Cardiac muscle cell (in vitro differentiated cells and primary cell): ENCODE measurements around the gene PEF1. TPM values are rescaled to one million over a fixed set of nuclear protein-coding genes. Genes with fewer than 3 reads are reported as not detected.

ENCODE experiments used
- DNase-seq, 2 donors: peaks; one replicate each; pipeline versions ENCODE4 v3.0.0 to v3.0.0-alpha.2; 2010 to 2017; ENCODE audit warnings: low read depth in 1 of 2, low spot score in 1 of 2
- H3K27ac ChIP-seq: fragments of 200-600 bp; sonication (generic); 2 replicates; pipeline ENCODE4 v1.5.1; 2016
- H3K27me3 ChIP-seq: fragments of 200-600 bp; sonication (generic); 2 replicates; pipeline ENCODE4 v1.6.0; 2016; ENCODE audit warnings: control low read depth
- H3K36me3 ChIP-seq: fragments of 200-600 bp; sonication (generic); 2 replicates; pipeline ENCODE4 v1.5.1; 2016; ENCODE audit warnings: control low read depth
- H3K4me1 ChIP-seq: fragments of 200-600 bp; sonication (generic); 2 replicates; pipeline ENCODE4 v1.8.1; 2017; ENCODE audit warnings: low read depth, mild to moderate bottlenecking, mixed run types
- H3K4me3 ChIP-seq: fragments of 200-600 bp; sonication (generic); 2 replicates; pipeline ENCODE4 v1.5.1; 2016; ENCODE audit warnings: mild to moderate bottlenecking
- H3K9me3 ChIP-seq: fragments of 200-600 bp; sonication (generic); 2 replicates; pipeline ENCODE4 v1.5.1; 2017; ENCODE audit warnings: low read depth, mild to moderate bottlenecking, control low read depth
- CTCF ChIP-seq: IDR thresholded peaks from 2 replicates; pipeline ENCODE4 v1.5.1; 2012; ENCODE audit warnings: low read depth, mild to moderate bottlenecking, low read length
- polyA plus RNA-seq: library from polyadenylated mRNA; unstranded; fragments of >200 nt; fragmentation: Nextera tagmentation; extraction: Ambion mirVana; gene quantifications from 2 replicates; pipeline ENCODE4 v1.2.1, GENCODE V29; 2016
- total RNA-seq: library from RNA; depleted of rRNA; stranded (reverse); fragments of >200 nt; gene quantifications from 2 replicates; pipeline ENCODE4 v1.2.3, GENCODE V29; 2016

The PEF1 gene
- total and polyA plus RNA-seq, 2 experiments from 2014 or later: 89.3 to 97.8 TPM

DNA sequence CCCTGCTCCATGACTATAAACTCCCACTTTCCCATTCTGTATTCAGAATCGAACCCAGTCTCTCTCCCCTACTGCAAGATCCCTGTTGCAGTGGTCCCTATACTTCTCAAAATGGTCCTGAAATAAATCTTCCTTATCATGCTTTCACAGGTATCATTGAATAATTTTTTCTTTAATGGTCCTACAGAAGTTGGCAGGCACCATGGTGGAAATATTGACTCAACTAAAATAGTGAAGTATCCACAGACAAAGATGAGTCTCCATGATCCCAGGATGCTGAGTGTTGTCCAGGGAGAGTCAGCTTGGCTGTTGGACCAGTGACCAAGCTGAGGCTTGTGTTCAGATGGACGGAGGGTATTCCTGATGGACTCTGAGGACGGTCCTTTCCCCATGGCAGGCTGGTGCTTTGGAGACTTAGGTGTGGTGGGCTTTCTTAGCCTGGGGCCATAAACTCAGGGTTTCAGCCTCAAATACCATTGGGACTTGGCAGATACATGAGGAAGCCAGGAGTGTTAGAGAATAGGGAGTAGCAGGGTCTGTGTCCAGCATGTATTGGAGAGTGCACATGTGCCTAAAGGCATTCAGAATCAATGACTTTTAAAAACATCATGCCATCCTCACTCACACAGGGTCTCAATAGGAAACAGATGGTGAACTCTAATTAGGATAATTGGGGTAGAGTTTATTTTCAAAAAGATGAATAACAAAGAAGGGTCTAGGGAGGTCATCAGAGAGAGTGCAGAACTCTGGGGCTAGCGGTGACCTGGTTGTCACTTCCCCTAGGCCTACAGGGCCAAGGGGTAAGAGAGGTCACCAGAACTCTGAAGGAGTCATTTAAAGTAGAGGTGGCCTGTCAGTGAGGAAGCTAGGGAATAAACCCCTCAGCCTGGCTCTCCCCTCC is 48.6 kb downstream of the PEF1 start:
- H3K27ac ChIP-seq: no peak overlapping the region
- H3K27me3 ChIP-seq: peaks cover 5% of the 10 kb centered on the region
- no peaks in the 10 kb centered on the region for H3K9me3 ChIP-seq
- no peak overlapping the region for H3K4me3 ChIP-seq
- no peaks in the 10 kb centered on the region for H3K4me1 ChIP-seq
- TF ChIP-seq CTCF: no peak
- H3K36me3 ChIP-seq: no peaks in the 10 kb centered on the region
- no peak for DNase-seq

- DNase-seq: peak; percentile 78 to 84
- Histone ChIP-seq H3K27ac (no peak overlapping the region), H3K27me3 (peaks cover 13% of the 10 kb centered on the region), H3K36me3 (no peaks in the 10 kb centered on the region), H3K9me3 (no peaks in the 10 kb centered on the region), H3K4me3 (no peak overlapping the region), H3K4me1 (no peaks in the 10 kb centered on the region)
- TF ChIP-seq CTCF: peak; percentile 98
These were observed 50.7 kb downstream of the PEF1 start for GRCh38 chr1:31593770-31594632.

DNA sequence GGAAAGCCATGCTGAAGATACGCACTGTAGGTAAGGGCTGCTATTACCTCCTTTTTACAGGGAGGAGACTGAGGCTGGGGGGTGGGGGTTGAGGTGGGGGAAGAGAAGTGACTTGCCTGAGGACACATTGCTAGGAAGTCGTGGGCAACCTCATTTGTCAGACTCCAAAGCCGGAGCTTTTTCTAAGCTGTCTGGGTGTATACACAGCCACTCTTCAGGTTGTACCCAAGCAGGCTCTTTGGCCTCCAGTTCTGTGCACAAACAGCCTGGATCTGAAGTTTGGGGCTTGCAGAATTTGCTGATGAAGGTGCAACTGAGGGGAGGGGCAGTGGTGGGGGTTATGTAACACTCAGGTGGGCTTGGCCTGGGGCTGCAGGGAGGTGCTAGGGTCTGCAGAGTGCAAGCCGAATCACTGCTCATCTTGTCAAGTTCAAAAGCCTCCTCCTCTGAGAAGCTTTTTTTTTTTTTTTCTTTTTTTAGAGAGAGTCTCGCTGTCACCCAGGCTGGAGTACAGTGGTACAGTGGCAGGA is 51.5 kb downstream of the PEF1 start:
- Histone ChIP-seq H3K27ac (no peak overlapping the region), H3K4me1 (no peaks in the 10 kb centered on the region), H3K27me3 (peaks cover 21% of the 10 kb centered on the region), H3K4me3 (no peak overlapping the region), H3K36me3 (no peaks in the 10 kb centered on the region), H3K9me3 (no peaks in the 10 kb centered on the region)
- TF ChIP-seq CTCF: no peak
- no peak for DNase-seq

- Histone ChIP-seq H3K27ac (no peak overlapping the region), H3K4me1 (no peaks in the 10 kb centered on the region), H3K36me3 (no peaks in the 10 kb centered on the region), H3K4me3 (no peak overlapping the region), H3K27me3 (peaks cover 24% of the 10 kb centered on the region), H3K9me3 (no peaks in the 10 kb centered on the region)
- no peak for TF ChIP-seq CTCF
- DNase-seq: no peak
These were observed 52.5 kb downstream of the PEF1 start for GRCh38 chr1:31592132-31592531.

DNA sequence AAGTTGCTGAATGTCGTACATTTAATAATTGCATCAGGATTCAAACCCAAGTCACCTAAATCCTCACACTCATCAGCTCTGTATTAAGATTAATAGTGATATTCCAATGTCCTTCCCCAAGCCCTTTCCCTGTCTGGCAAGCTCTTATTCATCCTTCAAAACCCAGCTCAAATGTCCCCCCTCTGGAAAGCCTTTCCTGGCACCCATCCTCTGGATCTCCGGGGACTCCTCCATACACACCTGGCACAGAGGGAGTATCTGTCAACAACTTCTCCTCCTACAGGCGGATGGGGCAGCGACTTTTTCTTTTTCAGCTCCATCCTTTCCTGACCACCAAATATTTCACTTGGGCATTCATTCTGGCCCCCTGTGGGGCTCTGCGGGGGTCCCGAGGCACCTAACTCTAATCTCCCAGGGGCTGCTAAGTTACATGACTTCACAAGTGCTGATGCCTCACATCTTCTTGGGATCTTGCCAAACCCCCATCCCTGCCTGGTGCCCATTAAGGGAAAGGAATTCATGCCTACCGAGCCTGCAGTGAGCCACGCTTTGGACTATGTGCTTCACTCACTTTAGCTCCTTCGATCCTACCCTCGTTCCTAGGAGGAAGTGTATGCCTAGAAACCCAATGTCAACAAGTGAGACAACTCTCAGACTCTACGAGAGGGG is 53.1 kb downstream of the PEF1 start:
- no peak overlapping the region for H3K4me3 ChIP-seq
- no peak for TF ChIP-seq CTCF
- no peak overlapping the region for H3K27ac ChIP-seq
- no peaks in the 10 kb centered on the region for H3K9me3 ChIP-seq
- H3K36me3 ChIP-seq: no peaks in the 10 kb centered on the region
- peaks cover 24% of the 10 kb centered on the region for H3K27me3 ChIP-seq
- no peak for DNase-seq
- no peaks in the 10 kb centered on the region for H3K4me1 ChIP-seq
